Non-pigmented ciliary epithelial cell (primary cell): Measurements from ENCODE around the gene BTN1A1.
"Not testable (repeated sequence)": the region's sequence is repeated elsewhere in the genome, so short reads cannot be mapped to it uniquely, and the experiment has no call there.

Experiments used
- DNase-seq: peaks from one replicate; pipeline ENCODE4 v3.0.0-alpha.2; 2010; ENCODE audit warnings: low read depth

The BTN1A1 gene

GRCh38 chr6:26500102-26500501, at the start of gene BTN1A1:
Gene BTN1A1, plus strand, starts transcription at chr6:26500303. Its CDS starts 984 bp downstream, at chr6:26501287.
- DNase-seq: no peak

GRCh38 chr6:26452631-26453235, 47.4 kb upstream of the BTN1A1 start:
- DNase-seq: no peak

- DNase-seq: no peak
Observed at GRCh38 chr6:26454631-26455030, 45.5 kb upstream of the BTN1A1 start.

GRCh38 chr6:26455357-26455970, 44.6 kb upstream of the BTN1A1 start:
- DNase-seq: no peak

GRCh38 chr6:26457264-26457805, 42.8 kb upstream of the BTN1A1 start:
- no peak for DNase-seq

GRCh38 chr6:26457806-26458688, 42.1 kb upstream of the BTN1A1 start, which contains the start of gene BTN2A1:
Gene BTN2A1, plus strand, starts transcription at chr6:26457955. Its CDS starts 682 bp downstream, at chr6:26458637.
- peak; percentile 84 for DNase-seq

- no peak for DNase-seq
Observed at GRCh38 chr6:26459023-26459810, 40.9 kb upstream of the BTN1A1 start.

- DNase-seq: not testable (repeated sequence)
Observed at GRCh38 chr6:26461353-26461752, 38.8 kb upstream of the BTN1A1 start.

GRCh38 chr6:26464014-26464413, 36.1 kb upstream of the BTN1A1 start:
- DNase-seq: no peak

- no peak for DNase-seq
Observed at GRCh38 chr6:26464416-26465131, 35.5 kb upstream of the BTN1A1 start.

GRCh38 chr6:26465776-26466175, 34.3 kb upstream of the BTN1A1 start:
- DNase-seq: no peak

- DNase-seq: no peak
Observed at GRCh38 chr6:26468829-26469228, 31.3 kb upstream of the BTN1A1 start.

GRCh38 chr6:26470643-26471042, 29.5 kb upstream of the BTN1A1 start:
- DNase-seq: no peak

GRCh38 chr6:26471970-26472369, 28.1 kb upstream of the BTN1A1 start:
- no peak for DNase-seq

- no peak for DNase-seq
Observed at GRCh38 chr6:26472549-26473290, 27.4 kb upstream of the BTN1A1 start.

GRCh38 chr6:26473429-26473757, 26.7 kb upstream of the BTN1A1 start:
- DNase-seq: no peak

- DNase-seq: peak; percentile 87
Observed at GRCh38 chr6:26473758-26474438, 26.2 kb upstream of the BTN1A1 start.

GRCh38 chr6:26474439-26474881, 25.6 kb upstream of the BTN1A1 start:
- DNase-seq: no peak

- no peak for DNase-seq
Observed at GRCh38 chr6:26475823-26476729, 24.0 kb upstream of the BTN1A1 start.
